A549 (cell line): Measurements from ENCODE around the gene SOD3.

Experiments used
- EP300 ChIP-seq, 2 experiments: fragments of >200 bp; sonication (Bioruptor Twin); formaldehyde crosslinking; IDR thresholded peaks; 2 replicates in 1 of 2; 3 replicates in 1 of 2; pipeline ENCODE4 v1.6.1; 2016 to 2017
- TF ChIP-seq, protein P1 (sequence below): fragments of >200 bp; sonication (Bioruptor Twin); formaldehyde crosslinking; IDR thresholded peaks from 3 replicates; pipeline ENCODE4 v1.5.1; 2016

DNA sequence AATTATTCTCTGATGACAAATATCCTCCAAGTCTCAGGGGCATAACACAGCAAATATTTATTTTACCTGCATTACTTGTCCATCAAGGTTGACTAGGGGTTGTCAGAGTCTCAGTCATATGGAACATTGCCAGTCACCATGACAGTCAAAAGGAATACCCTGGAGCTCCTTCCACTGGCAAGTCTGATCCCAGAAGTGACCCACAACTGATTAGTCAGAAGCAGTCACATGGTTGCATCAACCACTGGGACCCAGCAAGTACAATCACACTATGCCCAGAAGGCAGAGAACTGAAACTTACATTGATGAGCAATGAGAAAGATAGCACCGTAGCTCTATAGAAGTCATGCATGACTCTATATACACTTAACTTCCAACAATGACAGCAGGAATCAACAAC, 41.9 kb upstream of the SOD3 start:
- TF ChIP-seq, protein P1, sequence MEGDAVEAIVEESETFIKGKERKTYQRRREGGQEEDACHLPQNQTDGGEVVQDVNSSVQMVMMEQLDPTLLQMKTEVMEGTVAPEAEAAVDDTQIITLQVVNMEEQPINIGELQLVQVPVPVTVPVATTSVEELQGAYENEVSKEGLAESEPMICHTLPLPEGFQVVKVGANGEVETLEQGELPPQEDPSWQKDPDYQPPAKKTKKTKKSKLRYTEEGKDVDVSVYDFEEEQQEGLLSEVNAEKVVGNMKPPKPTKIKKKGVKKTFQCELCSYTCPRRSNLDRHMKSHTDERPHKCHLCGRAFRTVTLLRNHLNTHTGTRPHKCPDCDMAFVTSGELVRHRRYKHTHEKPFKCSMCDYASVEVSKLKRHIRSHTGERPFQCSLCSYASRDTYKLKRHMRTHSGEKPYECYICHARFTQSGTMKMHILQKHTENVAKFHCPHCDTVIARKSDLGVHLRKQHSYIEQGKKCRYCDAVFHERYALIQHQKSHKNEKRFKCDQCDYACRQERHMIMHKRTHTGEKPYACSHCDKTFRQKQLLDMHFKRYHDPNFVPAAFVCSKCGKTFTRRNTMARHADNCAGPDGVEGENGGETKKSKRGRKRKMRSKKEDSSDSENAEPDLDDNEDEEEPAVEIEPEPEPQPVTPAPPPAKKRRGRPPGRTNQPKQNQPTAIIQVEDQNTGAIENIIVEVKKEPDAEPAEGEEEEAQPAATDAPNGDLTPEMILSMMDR: no peak
- no peak; a peak in 2 of 5 replicates for TF ChIP-seq EP300 (IDR thresholded peaks at IDR 0.05)
